Neural cell (in vitro differentiated cells): ENCODE measurements around the gene ABCA13. TPM values are rescaled to one million over a fixed set of nuclear protein-coding genes. Genes with fewer than 3 reads are reported as not detected.

Experiments used
- H2AFZ ChIP-seq: fragments of 200-600, 300-800 bp; sonication (generic), shearing (Covaris generic); 2 replicates; pipeline ENCODE4 v1.6.0; 2014; ENCODE audit warnings: low read depth, mild to moderate bottlenecking, antibody characterized with exemption, low read length, moderate library complexity
- H3F3A ChIP-seq: fragments of 200-600 bp; shearing (Covaris generic); 2 replicates; pipeline ENCODE4 v1.6.1; 2016; ENCODE audit warnings: mild to moderate bottlenecking, moderate library complexity, mixed read lengths, antibody characterized with exemption, low read length; ENCODE audit not compliant: insufficient read depth, poor library complexity, severe bottlenecking
- H3K27ac ChIP-seq: fragments of 200-600, 300-800 bp; sonication (generic), shearing (Covaris generic); 2 replicates; pipeline ENCODE4 v1.5.1; 2014; ENCODE audit warnings: mild to moderate bottlenecking, low read length, moderate library complexity
- H3K27me3 ChIP-seq: fragments of 300-800, 200-600 bp; sonication (generic), shearing (Covaris generic); 2 replicates; pipeline ENCODE4 v1.6.0; 2014; ENCODE audit warnings: mild to moderate bottlenecking, low read depth, low read length, moderate library complexity; ENCODE audit not compliant: insufficient read depth
- H3K36me3 ChIP-seq: fragments of 300-800, 200-600 bp; sonication (generic), shearing (Covaris generic); 2 replicates; pipeline ENCODE4 v1.5.1; 2014; ENCODE audit warnings: mild to moderate bottlenecking, antibody characterized with exemption, low read length, moderate library complexity; ENCODE audit not compliant: insufficient read depth
- H3K4me2 ChIP-seq: fragments of 300-800, 200-600 bp; sonication (generic), shearing (Covaris generic); 2 replicates; pipeline ENCODE4 v1.6.0; 2014; ENCODE audit warnings: mild to moderate bottlenecking, low read length
- H3K4me3 ChIP-seq: fragments of 300-800, 200-600 bp; sonication (generic), shearing (Covaris generic); 2 replicates; pipeline ENCODE4 v1.5.1; 2014; ENCODE audit warnings: mild to moderate bottlenecking, low read length, moderate library complexity
- H3K79me2 ChIP-seq: fragments of 200-600 bp; shearing (Covaris generic); replicated peaks from 2 replicates; pipeline ENCODE4 v1.6.0; 2014; ENCODE audit warnings: mild to moderate bottlenecking, low read length, moderate library complexity; ENCODE audit not compliant: insufficient read depth
- H3K9ac ChIP-seq: fragments of 300-800, 200-600 bp; sonication (generic), shearing (Covaris generic); 2 replicates; pipeline ENCODE4 v1.6.1; 2016; ENCODE audit warnings: mild to moderate bottlenecking, low read length, mixed read lengths
- H3K9me2 ChIP-seq: fragments of 200-600 bp; shearing (Covaris generic); 2 replicates; pipeline ENCODE4 v1.6.1; 2016; ENCODE audit warnings: mild to moderate bottlenecking, low read length, mixed read lengths; ENCODE audit not compliant: insufficient read depth
- H3K9me3 ChIP-seq: fragments of 200-600, 300-800 bp; sonication (generic), shearing (Covaris generic); 2 replicates; pipeline ENCODE4 v1.6.1; 2016; ENCODE audit warnings: mild to moderate bottlenecking, mixed run types, low read length, moderate library complexity, mixed read lengths
- H4K20me1 ChIP-seq: fragments of 200-600 bp; shearing (Covaris generic); 2 replicates; pipeline ENCODE4 v1.6.1; 2016; ENCODE audit warnings: mild to moderate bottlenecking, mixed run types; ENCODE audit not compliant: insufficient read depth
- EP300 ChIP-seq: fragments of 450-650 bp; conservative IDR thresholded peaks from 2 replicates; pipeline ENCODE4 v1.6.1; 2014; ENCODE audit warnings: antibody characterized with exemption, mild to moderate bottlenecking, moderate library complexity; ENCODE audit not compliant: poor library complexity, severe bottlenecking
- EZH2 ChIP-seq: fragments of 200-600, 300-800 bp; shearing (Covaris generic), sonication (generic); IDR thresholded peaks from 2 replicates; pipeline ENCODE4 v1.6.1; 2014; ENCODE audit warnings: antibody characterized with exemption, low read length, borderline replicate concordance, mild to moderate bottlenecking; ENCODE audit not compliant: insufficient read depth, poor library complexity, severe bottlenecking
- MXI1 ChIP-seq: fragments of 450-650 bp; conservative IDR thresholded peaks from 2 replicates; pipeline ENCODE4 v1.6.1; 2014; ENCODE audit warnings: antibody characterized with exemption, mild to moderate bottlenecking; ENCODE audit not compliant: poor library complexity, severe bottlenecking
- POLR2AphosphoS5 ChIP-seq: IDR thresholded peaks from 2 replicates; pipeline ENCODE4 v1.6.1; 2012
- RAD21 ChIP-seq: fragments of 450-650 bp; conservative IDR thresholded peaks from 2 replicates; pipeline ENCODE4 v1.6.1; 2014; ENCODE audit warnings: antibody characterized with exemption, mild to moderate bottlenecking, moderate library complexity
- TAF1 ChIP-seq: IDR thresholded peaks from 2 replicates; pipeline ENCODE4 v1.6.1; 2012; ENCODE audit warnings: low read depth
- polyA plus RNA-seq: library from polyadenylated mRNA; depleted of rRNA; stranded (reverse); fragments of >200 nt; gene quantifications from 2 replicates; pipeline ENCODE4 v1.2.3, GENCODE V29; 2014
- TF ChIP-seq, protein P1 (sequence below): IDR thresholded peaks from 2 replicates; pipeline ENCODE4 v1.6.1; 2012; ENCODE audit warnings: borderline replicate concordance
- TF ChIP-seq, protein P2 (sequence below): fragments of 450-650 bp; IDR thresholded peaks from 2 replicates; pipeline ENCODE4 v1.5.1; 2014; ENCODE audit warnings: antibody characterized with exemption, mild to moderate bottlenecking, moderate library complexity; ENCODE audit not compliant: poor library complexity, severe bottlenecking

The ABCA13 gene
- polyA plus RNA-seq, 1 donor from 2014 or later = 0.20 TPM

DNA sequence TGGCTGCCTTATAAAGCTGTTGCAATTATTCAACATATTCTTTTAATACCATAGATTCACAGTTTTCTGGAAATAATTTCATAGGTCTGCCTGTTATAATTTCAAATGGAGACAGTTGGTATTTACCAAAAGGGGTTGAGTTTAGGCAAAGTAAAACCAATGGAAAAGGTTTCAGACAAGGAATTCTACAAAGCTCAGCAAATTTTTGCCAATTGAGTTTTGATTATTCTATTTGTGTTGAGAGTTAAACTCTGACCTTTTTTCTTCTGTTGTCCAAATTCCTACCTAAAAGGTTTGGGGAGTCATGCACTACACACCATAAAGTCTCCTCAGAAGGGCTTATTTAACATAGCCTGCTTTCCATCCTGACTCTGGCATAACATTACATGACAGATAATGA is 38.5 kb upstream of the ABCA13 start:
- Histone ChIP-seq H3K79me2 (no peaks in the 10 kb centered on the region), H3K9me2 (no peaks in the 10 kb centered on the region), H3K4me2 (no peak overlapping the region), H4K20me1 (no peaks in the 10 kb centered on the region), H3K27ac (no peak overlapping the region), H3F3A (no peaks in the 10 kb centered on the region), H3K36me3 (no peaks in the 10 kb centered on the region), H3K27me3 (no peaks in the 10 kb centered on the region), H3K9ac (no peak overlapping the region), H3K9me3 (peaks cover 4% of the 10 kb centered on the region), H2AFZ (no peak overlapping the region), H3K4me3 (no peak overlapping the region)
- TF ChIP-seq, protein P1, sequence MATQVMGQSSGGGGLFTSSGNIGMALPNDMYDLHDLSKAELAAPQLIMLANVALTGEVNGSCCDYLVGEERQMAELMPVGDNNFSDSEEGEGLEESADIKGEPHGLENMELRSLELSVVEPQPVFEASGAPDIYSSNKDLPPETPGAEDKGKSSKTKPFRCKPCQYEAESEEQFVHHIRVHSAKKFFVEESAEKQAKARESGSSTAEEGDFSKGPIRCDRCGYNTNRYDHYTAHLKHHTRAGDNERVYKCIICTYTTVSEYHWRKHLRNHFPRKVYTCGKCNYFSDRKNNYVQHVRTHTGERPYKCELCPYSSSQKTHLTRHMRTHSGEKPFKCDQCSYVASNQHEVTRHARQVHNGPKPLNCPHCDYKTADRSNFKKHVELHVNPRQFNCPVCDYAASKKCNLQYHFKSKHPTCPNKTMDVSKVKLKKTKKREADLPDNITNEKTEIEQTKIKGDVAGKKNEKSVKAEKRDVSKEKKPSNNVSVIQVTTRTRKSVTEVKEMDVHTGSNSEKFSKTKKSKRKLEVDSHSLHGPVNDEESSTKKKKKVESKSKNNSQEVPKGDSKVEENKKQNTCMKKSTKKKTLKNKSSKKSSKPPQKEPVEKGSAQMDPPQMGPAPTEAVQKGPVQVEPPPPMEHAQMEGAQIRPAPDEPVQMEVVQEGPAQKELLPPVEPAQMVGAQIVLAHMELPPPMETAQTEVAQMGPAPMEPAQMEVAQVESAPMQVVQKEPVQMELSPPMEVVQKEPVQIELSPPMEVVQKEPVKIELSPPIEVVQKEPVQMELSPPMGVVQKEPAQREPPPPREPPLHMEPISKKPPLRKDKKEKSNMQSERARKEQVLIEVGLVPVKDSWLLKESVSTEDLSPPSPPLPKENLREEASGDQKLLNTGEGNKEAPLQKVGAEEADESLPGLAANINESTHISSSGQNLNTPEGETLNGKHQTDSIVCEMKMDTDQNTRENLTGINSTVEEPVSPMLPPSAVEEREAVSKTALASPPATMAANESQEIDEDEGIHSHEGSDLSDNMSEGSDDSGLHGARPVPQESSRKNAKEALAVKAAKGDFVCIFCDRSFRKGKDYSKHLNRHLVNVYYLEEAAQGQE = no peak
- TF ChIP-seq, protein P2, sequence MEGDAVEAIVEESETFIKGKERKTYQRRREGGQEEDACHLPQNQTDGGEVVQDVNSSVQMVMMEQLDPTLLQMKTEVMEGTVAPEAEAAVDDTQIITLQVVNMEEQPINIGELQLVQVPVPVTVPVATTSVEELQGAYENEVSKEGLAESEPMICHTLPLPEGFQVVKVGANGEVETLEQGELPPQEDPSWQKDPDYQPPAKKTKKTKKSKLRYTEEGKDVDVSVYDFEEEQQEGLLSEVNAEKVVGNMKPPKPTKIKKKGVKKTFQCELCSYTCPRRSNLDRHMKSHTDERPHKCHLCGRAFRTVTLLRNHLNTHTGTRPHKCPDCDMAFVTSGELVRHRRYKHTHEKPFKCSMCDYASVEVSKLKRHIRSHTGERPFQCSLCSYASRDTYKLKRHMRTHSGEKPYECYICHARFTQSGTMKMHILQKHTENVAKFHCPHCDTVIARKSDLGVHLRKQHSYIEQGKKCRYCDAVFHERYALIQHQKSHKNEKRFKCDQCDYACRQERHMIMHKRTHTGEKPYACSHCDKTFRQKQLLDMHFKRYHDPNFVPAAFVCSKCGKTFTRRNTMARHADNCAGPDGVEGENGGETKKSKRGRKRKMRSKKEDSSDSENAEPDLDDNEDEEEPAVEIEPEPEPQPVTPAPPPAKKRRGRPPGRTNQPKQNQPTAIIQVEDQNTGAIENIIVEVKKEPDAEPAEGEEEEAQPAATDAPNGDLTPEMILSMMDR = no peak
- TF ChIP-seq POLR2AphosphoS5 (no peak), MXI1 (no peak), RAD21 (no peak)

DNA sequence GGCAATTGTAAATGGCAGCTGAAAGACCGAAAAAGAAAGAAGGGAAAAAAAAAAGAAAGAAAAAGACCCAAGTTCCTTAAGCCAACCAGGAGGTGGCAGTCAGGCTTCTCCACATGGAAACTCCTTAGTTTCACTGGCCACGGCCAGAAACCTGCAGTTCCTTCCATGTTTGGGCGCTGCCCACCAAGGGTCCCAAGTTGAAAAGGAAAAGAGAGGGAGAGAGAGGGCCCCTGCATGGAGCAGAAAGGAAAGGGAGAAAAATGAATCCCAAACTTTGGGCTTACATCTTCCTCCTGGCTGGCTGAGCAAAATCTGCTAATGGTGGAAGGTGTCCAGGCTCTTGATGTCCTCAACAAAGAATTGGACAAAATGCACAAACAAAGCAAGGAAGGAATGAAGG is 31.8 kb upstream of the ABCA13 start:
- Histone ChIP-seq H3K79me2 (no peaks in the 10 kb centered on the region), H3K4me3 (no peak overlapping the region), H2AFZ (no peak overlapping the region), H3F3A (no peaks in the 10 kb centered on the region), H3K9me2 (no peaks in the 10 kb centered on the region), H3K27me3 (no peaks in the 10 kb centered on the region), H3K36me3 (no peaks in the 10 kb centered on the region), H4K20me1 (no peaks in the 10 kb centered on the region), H3K9me3 (peaks cover 4% of the 10 kb centered on the region), H3K9ac (no peak overlapping the region), H3K4me2 (no peak overlapping the region), H3K27ac (no peak overlapping the region)
- TF ChIP-seq MXI1 = no peak

DNA sequence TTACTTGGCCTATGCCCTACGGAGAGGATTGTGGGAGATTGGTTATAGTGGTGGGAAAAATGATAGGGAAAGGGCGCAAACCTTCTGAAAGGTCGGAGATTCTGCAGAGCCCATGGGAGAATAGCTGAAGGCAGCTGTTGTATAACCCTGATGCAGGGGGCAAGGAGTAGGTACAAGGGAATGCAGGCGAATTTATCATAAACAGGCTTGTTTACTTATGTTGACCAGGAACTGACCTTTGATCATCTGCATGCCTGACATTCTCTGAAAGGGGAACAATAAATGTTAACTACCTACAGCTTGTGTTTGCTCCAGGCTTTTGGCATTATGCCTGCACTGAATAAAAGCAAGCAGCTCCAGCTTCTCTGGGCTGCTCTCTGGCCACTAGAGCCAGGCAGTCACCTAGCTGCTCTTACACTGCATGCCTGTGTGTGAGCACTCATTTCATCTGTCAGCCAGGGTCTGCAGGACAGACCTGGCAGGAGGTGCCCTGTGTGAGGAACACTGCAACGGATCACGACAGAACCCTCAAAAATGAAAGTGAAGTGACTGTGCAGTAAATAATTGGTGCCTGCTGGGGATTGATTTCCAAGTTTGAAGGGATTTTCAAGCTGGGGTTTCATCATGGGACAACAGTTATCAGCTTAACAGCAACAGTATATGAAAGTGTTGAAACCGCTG is 31.1 kb upstream of the ABCA13 start:
- Histone ChIP-seq H3K9me2 (no peaks in the 10 kb centered on the region), H3K27me3 (no peaks in the 10 kb centered on the region), H2AFZ (no peak overlapping the region), H3F3A (no peaks in the 10 kb centered on the region), H3K4me3 (no peak overlapping the region), H4K20me1 (no peaks in the 10 kb centered on the region), H3K4me2 (no peak overlapping the region), H3K79me2 (no peaks in the 10 kb centered on the region), H3K27ac (no peak overlapping the region), H3K9ac (no peak overlapping the region), H3K36me3 (no peaks in the 10 kb centered on the region), H3K9me3 (peaks cover 4% of the 10 kb centered on the region)
- TF ChIP-seq, protein P1 = no peak
- TF ChIP-seq MXI1 = no peak
- no peak for TF ChIP-seq EP300
- TF ChIP-seq RAD21 = no peak
- TF ChIP-seq EZH2 = no peak
- no peak for TF ChIP-seq POLR2AphosphoS5
- no peak for TF ChIP-seq TAF1
